NCI-H2081 treated with DMSO at 0.1 percent for 48 hours (cell line): ENCODE results near the gene ARF1.

Source experiments
- DNase-seq: peaks from one replicate; lab custom pipeline; 2025; lab: John Stamatoyannopoulos, UW

The ARF1 gene

GRCh38 chr1:228082214-228082917 lies at the start of gene ARF1:
ARF1 (plus strand) TSS chr1:228082708; CDS start chr1:228097115, 14,407 bp downstream.
- DNase-seq = peak; percentile 76

DNA sequence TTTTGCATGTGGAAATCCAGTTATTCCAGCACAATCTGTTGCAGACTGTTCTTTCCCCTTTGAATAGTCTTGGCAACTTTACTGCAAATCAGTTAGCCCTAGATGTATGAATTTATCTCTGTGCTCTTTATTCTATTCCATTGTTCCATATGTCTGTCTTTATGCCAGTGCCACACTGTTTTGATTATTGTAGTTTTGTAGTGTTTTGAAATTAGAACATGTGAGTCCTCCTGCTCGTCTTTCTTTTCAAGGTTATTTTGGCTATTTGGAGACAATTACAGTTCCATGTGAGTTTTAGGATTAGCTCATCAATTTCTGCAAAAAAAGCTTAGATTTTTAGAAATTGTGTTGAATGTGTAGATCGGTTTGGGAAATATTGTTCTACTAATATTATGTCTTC lies 49.1 kb upstream of the ARF1 start:
- no peak for DNase-seq

GRCh38 chr1:228034954-228035837 lies 47.3 kb upstream of the ARF1 start:
- DNase-seq = no peak

DNA sequence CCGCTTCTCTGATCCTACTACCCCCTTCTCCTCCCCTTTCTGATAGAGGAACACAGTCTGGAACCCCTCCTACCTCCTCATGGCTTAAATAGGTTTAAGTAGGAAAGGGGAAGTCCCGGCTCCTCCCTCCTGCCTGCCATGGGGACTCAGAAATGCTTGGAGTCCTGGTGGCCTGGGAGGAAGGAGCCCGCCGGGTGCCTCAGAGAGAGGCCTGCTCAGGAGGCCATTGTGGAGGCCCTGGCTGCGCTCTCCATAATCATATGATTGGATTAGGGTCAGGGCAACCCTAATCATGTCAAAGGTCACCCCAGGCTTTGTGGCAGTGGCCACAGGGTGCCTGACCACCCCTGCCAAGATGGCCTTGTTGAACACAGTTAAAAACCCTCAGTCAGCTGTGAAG lies 46.7 kb upstream of the ARF1 start:
- no peak for DNase-seq

- DNase-seq = no peak
Observed at GRCh38 chr1:228036701-228037231, 45.7 kb upstream of the ARF1 start.

GRCh38 chr1:228037401-228038386 lies 44.8 kb upstream of the ARF1 start:
- no peak for DNase-seq

DNA sequence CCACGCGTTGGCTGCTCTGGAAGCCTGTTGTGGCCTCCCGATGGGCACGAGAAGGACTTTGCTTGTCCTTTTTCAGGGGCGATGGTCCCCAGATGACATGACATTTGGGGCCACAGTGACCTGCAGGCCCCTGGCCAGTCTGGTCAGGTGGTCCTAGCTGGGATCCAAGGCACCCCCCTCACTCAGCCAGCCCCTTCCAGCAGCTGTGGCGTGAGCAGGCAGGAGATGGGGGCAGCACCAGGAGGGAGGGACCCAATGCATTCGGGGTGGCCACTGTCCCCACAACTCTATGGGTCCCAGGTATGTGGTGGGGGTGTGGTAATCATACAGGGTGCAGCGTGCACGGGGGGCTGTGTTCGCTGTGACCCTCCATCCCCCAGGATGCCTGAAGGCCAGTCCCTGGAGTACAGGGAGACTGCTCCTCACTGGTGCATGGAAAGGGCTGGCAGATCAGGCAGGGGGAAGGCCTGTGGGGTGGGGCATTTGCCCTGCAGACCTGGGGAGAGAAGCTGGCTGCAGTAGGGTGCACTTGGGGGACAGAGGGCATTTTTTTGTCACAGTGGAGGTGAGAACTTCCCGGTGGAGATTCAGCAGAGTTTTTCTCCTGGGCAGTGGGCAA lies 44.0 kb upstream of the ARF1 start:
- no peak for DNase-seq

- no peak for DNase-seq
Observed at GRCh38 chr1:228039006-228039903, 43.3 kb upstream of the ARF1 start.

- no peak for DNase-seq
Observed at GRCh38 chr1:228039986-228040385, 42.5 kb upstream of the ARF1 start.

DNA sequence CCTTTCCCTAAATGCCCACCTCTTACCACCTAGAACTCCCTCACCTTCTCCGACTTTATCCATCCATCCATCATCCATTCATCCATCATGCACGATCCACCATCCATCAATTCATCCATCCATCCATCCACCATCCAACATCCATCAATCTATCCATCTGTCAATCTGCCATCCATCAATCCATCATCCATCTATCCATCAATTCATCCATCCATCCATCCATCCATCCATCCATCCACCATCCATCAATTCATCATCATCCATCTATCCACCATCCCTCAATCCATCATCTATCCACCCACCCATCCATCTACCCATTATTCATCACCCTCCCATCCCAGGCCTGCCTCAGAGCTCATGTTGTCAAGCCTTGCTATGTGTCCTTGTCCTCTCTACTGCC lies 41.2 kb upstream of the ARF1 start:
- DNase-seq = no peak

DNA sequence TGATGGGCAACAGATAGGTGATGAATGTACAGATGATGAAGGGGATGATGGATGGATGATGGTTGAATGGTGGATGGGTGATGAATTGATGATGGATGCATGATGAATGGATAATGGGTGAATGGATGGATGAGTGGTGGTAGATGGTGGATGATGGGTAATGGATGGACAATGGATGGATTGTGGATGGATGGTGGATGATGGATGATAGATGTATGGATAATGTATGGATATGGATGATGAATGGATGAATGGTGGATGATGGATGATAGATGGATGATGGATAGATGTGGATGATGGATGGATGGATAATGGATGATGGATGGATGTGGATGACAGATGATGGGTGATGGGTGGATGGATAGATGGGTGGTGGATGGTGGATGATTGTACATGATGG lies 40.0 kb upstream of the ARF1 start:
- no peak for DNase-seq

DNA sequence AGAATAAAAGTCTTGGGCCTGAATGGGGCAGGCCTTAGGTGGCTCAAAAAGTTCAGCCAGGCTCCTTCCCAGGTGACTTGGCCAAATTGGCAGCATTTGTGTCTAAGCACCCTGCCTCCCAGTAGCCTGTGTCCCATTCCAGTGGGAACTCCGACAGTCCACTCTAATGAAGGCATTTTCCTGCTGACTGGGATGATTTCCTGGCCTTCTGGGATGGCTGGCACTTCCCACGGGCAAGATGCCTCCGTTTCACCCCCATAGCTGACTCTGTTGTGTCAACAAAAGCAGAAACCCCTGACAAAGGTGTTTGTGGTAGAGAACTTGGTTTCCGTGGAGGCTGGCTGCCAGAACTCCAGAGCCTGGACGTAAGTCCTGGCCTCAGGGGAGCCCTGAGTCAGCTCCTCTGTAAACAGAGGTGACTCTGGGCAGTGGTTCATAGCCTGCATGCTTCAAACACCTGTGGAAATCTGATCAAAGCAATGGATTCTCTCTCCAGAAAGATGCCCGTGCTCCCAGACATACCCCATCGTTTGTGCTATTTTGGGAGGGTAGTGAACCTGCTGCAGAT lies 39.1 kb upstream of the ARF1 start:
- no peak for DNase-seq

GRCh38 chr1:228044961-228045360 lies 37.5 kb upstream of the ARF1 start:
- DNase-seq = no peak

DNA sequence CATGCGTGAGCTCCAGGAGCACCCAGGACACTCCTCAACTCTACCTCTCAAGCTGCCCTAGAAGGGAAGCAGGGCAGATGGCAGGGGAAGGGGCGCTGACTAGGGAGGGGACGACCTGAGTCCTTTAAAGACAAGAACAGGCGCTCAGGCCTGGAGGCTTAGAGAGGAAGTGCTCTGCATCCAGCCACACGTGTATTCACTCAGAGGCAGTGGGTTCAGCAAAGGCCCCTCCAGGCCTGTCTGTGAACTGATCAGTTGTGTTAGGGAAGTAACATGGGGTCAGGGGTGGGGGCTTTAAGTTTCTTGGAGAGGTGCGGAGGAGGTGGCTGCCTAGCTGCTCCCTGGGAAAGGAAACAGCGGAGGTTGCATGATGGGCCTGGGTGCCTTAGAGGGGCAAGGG lies 37.1 kb upstream of the ARF1 start:
- DNase-seq = no peak

GRCh38 chr1:228045871-228046270 lies 36.6 kb upstream of the ARF1 start:
- DNase-seq = no peak

DNA sequence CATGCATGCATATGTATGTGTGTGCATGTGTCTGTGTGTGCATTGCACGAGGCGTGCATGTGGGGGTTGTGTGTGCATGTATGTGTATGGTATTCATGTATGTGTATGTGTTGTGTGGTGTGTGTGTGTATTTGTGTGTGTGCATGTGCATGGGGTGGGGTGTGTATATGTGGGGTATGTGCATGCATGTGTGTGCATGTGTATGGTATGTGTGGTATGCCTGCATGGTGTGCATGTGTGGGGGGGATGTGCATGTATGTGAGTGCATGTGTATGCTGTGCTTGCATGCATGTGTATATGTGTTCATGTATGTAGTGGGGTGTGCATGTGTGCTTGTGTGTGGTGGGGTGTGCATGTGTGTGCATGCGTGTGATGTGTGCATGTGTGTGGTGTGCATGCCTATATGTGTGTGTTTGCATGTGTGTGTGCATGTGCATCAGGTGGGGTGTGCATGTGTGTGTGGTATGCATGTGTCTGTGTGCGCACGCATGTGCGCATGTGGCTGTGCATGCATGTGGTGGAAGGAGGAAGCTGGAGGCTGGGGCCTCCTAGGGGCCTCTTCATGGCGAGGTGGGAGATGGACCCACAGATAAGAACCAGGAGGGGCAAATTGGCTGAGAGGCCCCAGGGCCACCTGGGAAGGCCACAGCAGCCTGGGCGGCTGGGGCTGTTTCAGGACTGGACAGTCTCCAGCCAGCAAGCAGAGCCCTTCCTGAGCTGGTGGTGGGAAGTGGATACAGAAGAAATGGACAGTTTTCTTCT lies 35.9 kb upstream of the ARF1 start:
- no peak for DNase-seq

DNA sequence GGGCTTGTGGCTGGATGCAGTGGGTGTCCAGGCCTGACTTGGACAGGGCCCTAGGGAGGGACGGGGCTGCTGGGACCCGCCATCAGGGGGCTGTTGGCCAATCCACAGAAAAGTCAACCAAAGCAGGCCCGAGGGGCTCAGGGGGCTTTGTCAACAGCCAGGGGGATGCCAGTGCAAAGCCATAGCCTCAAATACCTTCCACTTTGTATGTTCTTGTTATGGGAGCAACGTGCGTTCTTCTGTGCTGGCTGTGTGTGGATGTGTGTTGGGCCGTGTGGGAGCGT lies 35.4 kb upstream of the ARF1 start:
- no peak for DNase-seq

GRCh38 chr1:228048120-228048519 lies 34.4 kb upstream of the ARF1 start:
- no peak for DNase-seq

DNA sequence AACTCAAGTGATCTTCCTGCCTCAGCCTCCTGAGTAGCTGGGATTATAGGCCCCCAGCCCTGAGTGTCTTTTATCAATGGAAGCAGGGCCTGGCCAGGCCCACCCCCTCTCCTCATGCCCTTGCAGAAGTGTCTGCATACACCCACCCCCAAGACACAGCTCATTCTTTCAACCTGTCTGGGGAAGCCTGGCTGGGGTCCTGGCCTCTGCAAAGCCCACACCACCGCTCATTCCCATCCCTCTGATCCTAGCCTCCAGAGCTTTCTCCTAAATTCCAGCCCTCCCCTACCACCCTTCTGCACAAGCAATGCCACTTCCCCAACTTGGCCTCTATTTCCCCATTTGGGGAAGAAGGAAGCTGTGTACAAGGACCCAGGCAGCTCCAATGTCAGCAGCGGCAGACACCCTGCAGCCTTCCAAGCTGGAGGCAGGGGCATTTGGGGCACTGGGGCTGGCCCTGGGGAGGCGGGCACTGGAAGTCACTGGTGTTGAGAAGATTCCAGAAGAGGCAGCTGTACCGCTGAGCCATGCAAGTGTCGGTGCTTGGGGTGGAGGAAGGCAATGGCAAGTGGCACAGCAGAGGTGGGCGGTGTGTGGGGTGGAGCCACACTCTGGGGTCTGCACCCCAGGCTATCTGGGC lies 33.7 kb upstream of the ARF1 start:
- DNase-seq = no peak
